GM18526 (cell line): ENCODE measurements around the gene SNX27.

Source experiments
- POLR2A ChIP-seq: IDR thresholded peaks from 3 replicates; pipeline ENCODE4 v1.6.1; 2011; ENCODE audit not compliant: insufficient read length; ENCODE audit errors: extremely low read depth

Gene SNX27

DNA sequence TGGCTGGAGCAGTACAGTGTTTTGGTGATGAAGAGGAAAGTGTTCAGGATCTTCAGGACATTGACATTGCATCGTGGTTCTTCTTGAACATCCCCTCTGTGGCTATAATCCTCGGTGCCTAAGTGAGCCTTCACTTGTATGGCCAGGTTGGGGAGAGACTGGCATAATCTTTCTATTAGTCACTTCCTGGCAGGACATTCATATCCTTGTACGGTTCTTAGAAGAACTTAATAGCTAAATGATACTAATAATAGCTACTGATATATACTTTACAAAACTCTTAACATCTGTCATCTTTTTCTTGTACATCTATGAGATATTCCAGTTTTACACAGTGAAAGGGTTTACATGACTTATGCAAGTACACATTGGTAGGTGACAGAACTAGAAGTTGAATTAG, 69.0 kb downstream of the SNX27 start:
- TF ChIP-seq POLR2A, result no peak

DNA sequence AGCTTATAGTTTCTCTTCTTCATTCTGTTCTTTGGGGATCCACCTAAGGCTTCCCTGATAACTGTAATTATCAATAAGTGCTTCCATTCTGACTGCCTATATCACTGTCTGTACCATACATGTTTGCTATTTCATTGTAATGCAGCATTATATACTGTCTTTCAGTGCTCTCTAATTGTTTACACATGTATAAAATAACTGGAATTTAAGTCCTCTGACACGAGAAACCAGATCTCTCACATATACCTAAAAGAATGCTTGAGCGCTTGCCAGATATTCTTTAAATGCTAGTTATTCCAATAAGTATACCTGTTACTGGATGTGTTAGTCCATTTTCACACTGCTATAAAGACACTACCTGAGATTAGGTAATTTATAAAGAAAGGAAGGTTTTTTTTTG, 70.1 kb downstream of the SNX27 start:
- no peak for TF ChIP-seq POLR2A

DNA sequence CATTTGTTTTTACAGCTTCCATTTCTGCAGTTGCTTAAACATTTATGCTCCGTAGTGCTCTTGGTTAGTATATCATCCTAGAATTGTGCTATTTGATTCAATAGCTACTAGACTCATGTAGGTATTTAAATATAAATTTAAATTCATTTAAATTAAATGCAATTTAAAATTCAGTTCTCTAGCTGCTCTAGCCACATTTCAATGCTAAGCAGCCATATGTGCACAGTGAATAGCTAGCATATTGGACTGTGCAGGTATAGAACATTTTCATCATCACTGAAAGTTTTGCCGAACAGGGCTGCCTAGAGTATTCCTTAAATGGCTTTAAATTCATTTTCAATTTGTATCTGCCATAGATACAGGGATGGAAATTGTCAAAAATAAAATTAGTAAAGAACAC, 72.3 kb downstream of the SNX27 start:
- no peak for TF ChIP-seq POLR2A

DNA sequence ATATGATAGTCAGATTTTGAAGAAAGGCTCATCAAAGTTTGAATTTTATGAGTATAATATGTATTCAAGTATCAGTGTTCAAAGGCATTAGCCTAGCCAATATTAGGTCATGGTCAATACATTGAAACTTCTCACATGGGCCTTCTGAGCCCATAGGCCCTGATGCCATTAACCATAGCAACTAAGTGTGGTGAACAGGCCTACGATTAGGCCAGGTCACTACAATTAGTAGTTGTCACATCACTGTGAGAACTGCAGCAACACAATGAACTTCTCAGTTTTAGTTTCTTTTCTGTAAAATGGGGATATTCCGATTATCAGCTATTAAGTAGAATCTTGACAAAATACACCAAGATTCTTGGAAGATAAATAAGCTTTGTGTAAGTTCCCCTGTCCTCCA, 74.7 kb downstream of the SNX27 start:
- TF ChIP-seq POLR2A, result no peak

DNA sequence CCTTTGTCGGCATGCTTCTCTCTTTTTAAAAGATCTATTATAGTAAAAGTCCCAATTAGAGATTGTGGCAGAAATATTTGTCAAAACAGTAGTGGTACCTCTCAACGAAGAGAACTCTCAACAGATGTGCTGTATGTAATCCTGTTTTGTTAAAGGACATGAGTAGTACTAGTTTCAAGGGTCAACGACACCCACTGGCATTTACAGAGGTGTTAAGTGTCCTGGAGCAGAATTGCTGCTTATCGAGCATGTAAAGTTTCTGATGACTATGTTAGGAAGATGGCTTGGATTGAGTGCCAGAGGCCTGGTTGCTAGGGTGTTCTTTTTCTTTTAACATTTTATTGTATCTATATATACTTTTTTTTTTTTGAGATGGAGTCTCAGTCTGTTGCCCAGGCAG, 77.6 kb downstream of the SNX27 start:
- no peak for TF ChIP-seq POLR2A

DNA sequence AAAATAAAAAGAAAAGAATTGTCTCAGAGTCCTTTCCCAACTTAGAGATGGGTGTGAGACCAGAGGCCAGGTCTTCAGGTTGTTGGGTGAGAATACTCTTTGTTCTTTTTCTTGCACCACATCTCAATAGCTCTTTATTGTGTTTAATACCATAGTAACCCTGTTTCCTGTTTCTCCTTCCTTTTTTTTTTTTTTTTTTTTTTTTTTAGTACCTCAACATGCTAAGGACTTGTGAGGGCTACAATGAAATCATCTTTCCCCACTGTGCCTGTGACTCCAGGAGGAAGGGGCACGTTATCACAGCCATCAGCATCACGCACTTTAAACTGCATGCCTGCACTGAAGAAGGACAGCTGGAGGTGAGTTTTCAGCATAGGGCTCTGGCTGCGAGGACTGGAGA, 80.4 kb downstream of the SNX27 start:
- no peak for TF ChIP-seq POLR2A

DNA sequence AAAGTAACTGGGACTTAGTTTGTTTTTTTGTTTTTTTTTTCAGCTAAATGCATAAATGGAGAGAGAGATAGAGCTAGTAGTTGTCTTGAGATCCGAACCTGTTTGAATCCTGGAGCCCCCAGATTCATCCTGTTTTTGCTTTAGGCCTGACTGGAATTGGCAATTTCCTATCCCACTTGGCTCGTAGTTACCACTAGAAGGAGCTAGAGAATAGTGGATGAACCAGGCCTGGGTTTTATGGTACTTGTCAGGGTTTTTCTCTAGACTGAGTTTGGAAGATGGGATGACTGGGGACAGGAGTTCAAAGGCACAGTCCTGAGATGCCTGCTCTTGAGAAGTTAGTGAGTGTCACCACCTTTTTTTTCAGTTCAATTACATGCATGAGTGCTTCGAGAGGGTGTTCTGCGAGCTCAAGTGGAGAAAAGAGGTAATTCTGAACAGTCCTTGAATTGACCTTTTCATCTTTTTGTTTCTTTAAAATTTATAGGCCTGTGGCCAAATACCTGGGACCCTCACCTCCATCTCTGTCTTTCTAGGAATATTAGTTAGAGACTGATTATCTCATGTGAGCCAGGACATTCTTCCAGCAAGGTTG, 81.3 kb downstream of the SNX27 start:
- TF ChIP-seq POLR2A, result no peak

DNA sequence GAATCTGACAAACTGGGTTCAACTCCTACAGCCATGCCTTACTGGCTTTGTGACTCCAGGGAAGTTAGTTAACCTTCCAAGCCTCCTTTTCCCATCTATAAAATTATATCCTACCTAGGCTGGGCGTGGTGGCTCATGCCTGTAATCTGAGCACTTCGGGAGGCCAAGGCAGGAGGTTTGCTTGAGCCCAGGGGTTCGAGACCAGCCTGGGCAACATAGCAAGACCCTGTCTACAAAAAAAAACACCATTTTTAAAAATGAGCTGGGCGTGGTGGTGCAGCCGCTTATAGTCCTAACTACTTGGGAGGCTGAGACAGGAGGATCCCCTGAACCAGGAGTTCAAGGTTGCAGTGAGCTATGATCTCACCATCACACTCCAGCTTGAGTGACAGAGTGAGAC, 89.7 kb downstream of the SNX27 start:
- no peak for TF ChIP-seq POLR2A

DNA sequence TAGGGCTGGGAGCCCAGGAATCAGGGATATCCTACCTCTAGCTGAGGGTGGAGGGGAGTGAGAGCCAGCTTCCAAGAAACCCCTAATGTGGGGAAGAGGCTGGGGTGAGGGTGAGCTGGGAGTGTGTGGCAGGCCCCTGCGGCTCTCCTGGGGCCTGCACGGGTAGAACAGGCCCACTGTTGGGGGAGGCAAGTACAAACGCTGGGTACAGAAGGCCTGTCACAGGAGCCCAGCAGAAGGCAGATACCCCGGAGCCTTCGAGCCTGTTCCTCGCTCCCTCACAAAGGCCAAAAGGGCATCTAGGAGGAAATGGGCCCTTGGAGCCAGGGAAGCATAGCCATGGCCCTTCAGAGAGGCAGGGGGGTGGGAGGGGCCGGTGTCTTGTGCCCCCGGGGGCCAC, 91.1 kb downstream of the SNX27 start:
- no peak for TF ChIP-seq POLR2A

DNA sequence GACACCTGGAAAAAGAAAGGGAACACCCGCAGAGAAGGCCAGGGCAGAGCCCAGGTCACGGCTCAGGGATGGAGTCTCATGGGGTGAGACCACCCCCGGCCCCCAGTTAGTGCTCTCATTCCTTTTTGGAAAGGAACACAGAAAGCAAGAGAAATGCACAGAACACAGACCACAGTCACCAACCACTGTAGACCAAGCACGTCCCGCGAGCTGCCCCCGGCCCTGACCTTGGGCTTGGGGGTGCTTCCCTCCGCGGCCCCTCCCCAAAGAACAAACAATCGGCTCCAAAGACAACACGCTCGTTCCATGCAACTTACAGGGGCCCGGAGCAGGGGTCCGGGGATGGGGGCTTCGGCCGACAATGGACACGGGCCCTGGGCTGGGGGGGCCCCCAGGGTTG, 92.0 kb downstream of the SNX27 start:
- no peak for TF ChIP-seq POLR2A

DNA sequence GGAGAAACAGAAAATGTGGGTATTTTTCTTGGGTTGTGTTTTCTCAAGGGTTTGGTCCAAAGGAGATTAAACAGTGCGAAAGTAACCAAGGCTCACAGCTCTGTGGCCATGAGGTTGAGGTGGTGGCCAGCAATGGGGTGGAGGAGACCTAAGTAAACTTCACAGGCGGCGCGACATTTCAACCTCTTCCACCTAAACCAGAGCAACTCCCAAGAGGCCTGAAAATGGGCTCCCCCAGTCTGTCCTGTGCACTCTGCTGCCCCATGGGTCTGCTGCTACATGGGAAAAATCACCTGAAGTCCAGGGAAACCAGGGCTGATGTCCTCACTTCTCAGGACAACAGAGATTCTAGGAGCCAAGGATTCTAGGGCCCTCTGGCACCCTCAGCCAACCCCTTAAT, 92.4 kb downstream of the SNX27 start:
- TF ChIP-seq POLR2A, result no peak

DNA sequence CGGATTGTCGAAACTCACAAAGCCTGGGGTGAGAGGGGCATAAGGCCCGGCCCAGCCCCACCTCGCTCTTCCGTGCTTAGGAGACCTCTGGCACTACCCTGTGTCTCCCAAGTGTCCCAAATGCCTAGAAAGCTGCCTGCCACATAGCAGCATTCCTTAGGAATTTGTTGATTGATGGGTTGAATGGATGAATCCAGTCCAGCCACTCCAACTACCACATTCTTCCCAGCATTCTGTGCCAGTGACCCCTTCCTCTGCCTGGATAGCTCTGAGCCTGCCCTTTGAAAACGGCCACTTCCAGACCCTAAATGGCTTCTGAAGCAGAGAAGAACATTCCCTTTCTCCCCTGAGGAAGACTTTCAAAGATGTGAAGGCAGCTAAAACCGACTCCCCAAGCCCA, 93.3 kb downstream of the SNX27 start:
- TF ChIP-seq POLR2A, result no peak

DNA sequence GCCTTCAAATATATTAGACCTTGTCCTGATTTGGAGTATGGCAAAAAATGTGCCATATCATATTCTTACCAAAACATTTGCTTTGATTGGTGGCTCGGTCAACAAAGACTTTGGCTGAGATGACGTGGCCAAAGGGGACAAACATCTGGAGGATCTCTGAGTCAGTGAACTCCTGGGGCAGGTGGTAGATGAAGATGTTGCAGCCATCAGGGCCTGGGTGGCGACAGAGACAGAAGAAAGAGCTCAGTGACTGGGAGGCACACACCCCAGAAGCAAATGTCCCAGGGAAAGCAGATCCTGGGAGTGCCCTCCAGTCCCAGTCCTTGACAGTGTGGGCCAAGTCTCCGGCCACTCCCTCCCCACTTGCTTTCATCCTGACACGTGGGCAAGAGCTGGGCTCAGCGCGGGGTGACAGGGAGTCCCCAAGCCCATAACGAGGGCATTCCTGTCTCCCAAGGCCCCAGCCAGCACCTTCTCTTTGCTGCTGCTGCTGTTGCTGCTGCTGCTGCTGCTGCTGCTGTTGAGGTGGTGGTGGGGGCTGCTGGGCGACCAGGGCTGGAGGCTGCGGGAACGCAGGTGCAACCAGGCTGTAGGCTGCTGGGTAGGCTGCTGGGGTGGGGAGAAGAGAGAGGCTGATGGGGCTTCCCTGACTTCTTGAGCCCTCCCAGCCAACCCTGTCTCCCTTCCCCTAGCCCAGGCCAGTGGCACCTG, 94.1 kb downstream of the SNX27 start:
- no peak for TF ChIP-seq POLR2A

DNA sequence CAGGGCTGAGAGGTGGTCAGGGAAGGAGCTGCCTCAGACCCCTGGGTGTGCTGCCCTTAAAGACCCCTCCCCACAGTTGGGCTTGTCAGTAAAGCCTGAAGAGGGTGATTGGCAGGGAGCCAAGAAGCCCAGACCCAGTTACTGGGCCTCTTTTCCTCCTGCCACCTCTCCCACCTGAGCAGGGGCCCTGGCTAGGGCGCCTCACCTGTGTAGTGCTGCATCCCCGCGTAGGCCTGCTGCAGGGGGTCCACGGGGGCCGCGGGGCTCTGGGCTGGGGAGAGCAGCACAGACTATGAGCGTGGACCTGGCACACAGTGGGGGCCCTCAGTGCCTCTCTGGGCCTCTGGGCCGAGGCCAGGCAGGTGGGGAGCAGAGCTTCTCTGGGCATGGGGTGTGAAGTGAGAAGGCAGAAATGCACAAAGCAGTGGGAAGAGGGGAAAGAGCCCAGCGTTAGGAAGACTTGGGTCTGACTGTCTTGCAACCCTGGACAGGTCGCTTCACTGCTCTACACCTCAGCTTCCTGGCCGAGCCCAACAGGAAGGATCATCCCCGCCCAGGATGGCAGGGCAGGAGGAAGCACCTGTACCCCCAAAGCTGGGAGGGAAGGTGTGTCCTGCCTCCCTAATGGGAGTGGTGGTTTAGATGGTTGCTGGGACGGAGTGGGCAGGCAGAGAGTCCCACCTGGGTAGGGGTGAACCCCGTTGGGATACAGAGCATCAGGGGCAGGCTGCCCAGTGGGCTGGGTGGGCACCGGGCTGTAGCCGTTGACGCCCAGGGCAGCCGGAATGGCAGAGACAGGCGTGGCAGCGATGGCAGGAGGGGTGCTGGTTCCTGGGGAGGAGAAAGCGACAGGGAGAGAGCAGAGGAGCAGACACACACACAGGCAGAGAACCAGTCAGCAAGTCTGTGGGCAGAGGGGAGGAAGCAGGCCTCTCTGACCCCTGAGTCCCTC, 94.9 kb downstream of the SNX27 start:
- no peak for TF ChIP-seq POLR2A

DNA sequence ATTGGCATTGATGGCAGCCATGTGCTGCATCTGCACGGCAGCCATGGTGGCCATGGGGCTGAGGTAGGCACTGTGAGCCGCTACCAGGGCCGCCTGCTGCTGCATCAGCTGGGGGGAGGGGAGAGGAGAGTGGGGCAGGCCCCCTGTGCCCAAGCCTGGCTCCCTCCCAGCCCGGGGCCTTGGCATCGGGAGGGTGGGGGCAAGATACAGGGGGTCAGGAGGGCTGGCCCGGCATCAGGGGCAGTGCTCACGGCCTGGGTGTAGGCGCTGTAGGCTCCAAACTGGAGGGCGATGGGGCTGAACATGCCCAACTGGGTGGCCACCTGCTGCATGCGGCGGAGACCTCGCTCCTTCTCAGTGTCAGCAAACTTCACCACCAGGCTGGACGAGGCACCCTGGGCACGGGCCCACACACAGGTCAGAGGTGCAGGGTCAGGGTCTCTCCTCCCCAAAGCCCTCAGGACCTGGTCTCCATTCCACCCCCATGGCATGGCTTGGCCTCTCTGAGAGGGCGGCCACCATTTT, 95.8 kb downstream of the SNX27 start:
- no peak for TF ChIP-seq POLR2A

DNA sequence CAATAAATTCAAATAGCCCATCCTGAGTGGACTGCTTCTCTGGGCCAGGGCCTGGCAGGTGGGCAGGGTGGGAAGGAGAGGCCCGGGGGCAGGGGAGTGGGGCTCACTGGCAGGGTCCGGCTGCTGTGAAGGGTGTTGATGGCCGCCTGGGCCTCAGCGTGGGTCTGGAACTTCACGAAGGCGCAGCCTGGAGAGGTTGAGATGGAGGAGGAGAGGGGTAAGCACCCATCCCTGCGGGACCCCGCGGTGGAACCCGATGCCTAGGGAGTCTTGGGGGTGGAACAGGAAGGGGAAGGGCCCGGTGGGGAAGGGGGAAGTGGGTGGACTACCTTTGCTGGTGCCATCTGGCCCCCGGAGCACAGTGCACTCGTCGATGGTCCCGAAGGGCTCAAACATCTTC, 97.0 kb downstream of the SNX27 start:
- TF ChIP-seq POLR2A, result no peak
